Left renal cortex interstitium (tissue), 4 donors: ENCODE results near the gene MOCOS. TPM values are rescaled to one million over a fixed set of nuclear protein-coding genes. Genes with fewer than 3 reads are reported as not detected.
A peak's percentile ranks its signal among the peaks of the same experiment; 100 is the strongest.

ENCODE experiments used
- DNase-seq, 4 donors: peaks; one replicate each; pipeline ENCODE4 v3.0.0-alpha.2; 2013; ENCODE audit warnings: low read depth in 4 of 4, low spot score in 2 of 4, missing footprints in 1 of 4
- polyA plus RNA-seq, 4 donors: library from polyadenylated mRNA; unstranded; fragments of 120-200 nt; gene quantifications; one replicate each; pipeline ENCODE4 v1.2.1, GENCODE V29; 2013; ENCODE audit not compliant: insufficient read length in 4 of 4

The MOCOS gene
- polyA plus RNA-seq, 4 donors = 0.69 to 0.85 (median 0.75) TPM

- no peak for DNase-seq
Observed at GRCh38 chr18:36265015-36265414, 77.7 kb downstream of the MOCOS start.

GRCh38 chr18:36269157-36269556 lies 81.9 kb downstream of the MOCOS start:
- DNase-seq = no peak

DNA sequence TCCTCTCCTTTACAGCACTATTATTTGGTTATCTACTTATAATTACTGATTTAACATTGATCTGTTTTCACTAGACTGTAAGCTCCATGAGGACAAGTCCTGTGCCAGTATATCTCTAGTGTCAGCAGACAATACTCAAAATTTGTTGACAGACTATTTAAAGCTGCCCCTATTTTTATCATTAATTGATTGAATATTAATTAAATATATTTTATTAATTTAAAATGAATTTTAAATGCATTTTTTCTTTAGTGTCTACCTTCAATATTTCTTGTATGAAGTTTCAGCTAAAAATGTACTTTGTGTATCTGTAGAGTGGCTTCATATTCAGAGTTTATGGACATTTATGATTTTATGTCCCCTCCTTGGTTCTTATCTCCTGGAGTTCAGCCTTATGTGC lies 83.9 kb downstream of the MOCOS start:
- no peak for DNase-seq

- DNase-seq = no peak
Observed at GRCh38 chr18:36273347-36273746, 86.0 kb downstream of the MOCOS start.

- DNase-seq = no peak
Observed at GRCh38 chr18:36274083-36274715, 86.9 kb downstream of the MOCOS start.

DNA sequence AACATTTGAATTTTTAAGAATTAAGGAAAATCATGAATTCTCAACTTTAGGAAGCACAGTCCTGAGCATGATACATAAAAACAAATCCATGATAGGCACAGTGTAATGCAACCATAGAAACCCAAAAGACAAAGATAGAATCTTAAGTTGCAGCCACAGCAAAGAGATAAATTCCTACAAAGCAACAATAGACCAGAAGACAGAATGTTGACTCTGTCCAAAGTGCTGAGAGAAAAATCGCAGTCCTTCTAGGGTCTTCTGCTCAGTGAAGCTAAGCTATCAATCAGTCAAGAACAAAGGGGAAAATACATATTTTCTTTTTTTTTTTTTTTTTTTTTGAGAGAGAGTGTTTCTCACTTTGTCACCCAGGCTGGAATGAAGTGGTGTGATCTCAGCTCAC lies 88.3 kb downstream of the MOCOS start:
- no peak for DNase-seq

DNA sequence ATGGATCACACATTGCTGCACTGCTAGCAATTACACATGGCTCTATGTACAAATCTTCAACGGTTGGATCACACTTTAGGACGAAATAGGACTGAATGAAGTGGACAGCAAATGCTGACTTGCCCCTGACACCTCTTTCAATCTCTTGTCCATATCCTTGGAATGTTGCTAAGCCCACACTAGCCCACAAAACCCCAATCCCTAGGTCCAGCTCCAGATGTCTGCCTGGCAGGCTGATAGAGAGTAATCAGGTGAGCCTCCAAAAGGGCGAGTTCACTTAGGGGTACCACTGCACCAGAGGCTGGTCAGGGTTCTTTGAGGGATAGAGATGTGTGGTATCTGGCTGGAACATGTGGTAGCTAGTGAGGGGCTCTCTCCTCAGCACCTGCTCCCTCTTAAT lies 91.7 kb downstream of the MOCOS start:
- DNase-seq = no peak

DNA sequence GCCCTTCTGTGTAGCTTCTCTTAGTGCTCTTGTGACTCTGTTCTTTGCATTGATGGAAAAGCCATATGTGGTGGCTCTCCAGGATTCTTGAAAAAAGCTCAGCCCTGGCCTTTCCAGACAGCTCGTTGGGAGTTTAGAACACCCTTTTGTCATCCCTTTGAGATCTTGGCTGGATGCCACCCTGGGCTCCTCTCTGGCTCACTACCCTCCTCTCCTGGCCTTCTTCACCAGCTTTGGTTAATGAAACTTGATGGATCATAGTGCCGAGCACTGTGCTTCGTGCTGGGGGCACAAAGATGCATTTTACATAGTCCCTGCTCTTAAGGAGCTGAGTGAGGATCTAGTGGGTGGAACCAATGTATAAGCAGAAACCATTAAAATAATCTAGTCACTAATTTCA lies 94.6 kb downstream of the MOCOS start:
- DNase-seq = no peak

DNA sequence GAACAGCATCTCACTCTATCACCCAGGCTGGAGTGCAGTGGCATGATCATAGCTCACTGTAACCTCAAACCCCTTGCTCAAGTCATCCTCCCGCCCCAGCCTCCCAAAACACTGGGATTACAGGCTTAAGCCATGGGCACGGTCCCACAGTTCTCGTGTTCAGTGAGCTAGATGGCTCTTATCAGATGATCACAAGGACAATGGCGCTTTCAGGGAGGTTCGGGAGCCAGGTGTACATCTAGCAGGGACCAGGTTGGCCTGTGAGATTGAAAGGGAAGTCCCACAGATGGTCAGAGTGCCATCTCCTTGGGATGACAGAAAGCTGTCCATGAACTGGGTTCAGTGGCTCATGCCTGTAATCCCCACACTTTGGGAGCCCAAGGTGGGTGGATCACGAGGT lies 96.2 kb downstream of the MOCOS start:
- no peak for DNase-seq

GRCh38 chr18:36284268-36284667 lies 97.0 kb downstream of the MOCOS start:
- DNase-seq = no peak

DNA sequence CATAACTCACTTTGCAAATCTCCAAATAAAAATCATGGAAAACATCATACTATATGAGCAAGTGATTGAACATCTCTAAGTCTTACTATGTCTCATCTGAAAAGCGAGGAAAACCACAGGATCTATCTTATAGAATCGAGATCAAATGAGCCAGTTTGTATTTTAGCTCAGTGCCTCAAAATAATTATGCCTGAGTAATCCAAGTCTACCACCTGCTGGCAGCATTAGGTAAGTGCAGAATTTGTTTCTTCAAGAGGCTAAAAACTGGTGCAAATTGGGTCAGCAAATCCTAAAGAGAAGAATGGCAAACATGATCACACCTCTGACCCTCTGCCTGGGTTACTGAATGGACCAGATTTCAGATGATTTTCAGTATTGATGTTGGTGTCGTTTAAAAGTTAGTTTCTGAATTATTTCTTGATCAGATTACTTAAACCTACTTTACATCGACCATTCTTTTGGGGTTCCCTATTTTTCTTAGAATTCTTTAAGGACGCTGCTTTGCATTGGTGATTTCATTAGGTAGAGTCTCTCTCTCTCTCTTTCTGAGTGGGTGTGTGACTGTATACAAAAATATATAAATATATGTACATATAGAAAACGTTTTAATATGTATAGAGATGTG lies 97.5 kb downstream of the MOCOS start:
- DNase-seq = peak in 1 of 4 donors; percentile 52

GRCh38 chr18:36287653-36288052 lies 100.4 kb downstream of the MOCOS start:
- no peak for DNase-seq

GRCh38 chr18:36288689-36289088 lies 101.4 kb downstream of the MOCOS start:
- DNase-seq = no peak

DNA sequence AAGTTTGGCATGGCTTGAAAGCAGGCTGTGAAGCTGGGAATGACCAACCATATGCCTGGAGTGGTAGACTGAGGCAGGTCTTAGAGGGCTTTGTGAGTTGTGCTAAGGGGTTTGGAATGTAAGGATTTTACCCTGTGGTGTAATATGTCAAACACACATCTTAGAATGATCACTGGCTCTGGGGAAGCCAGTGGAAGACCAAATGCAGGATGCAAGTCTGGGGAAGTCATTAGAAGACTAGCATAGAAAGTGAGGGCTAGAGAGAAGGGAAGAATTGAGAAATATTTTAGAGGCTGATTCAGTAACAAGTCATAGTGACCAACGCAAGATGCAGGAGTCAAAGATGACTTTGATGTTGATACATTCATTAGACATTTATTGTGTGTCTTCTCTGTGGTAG lies 106.7 kb downstream of the MOCOS start:
- DNase-seq = no peak

DNA sequence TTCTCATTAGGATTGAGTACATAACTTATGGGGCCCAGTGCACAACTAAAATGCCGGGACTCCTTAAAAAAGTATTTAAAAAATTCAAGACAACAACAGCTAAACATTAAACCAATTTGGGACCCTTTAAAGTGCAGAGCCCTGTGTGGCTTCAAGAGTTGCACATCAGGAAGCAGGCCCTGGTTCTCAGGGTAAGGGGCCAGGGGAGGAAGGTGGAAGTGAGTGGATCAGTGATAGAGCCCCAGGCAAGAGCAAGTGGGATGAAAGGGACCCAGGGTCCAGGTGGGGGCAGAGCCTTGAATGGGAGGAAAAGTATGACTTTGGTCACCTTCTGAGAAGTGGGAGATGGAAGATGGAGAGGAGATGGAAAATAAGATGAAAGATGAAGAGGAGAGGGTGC lies 107.9 kb downstream of the MOCOS start:
- no peak for DNase-seq

GRCh38 chr18:36295880-36296301 lies 108.6 kb downstream of the MOCOS start:
- no peak for DNase-seq

- peak in 2 of 4 donors; percentile 52 to 70 for DNase-seq
Observed at GRCh38 chr18:36296650-36297416, 109.5 kb downstream of the MOCOS start.

DNA sequence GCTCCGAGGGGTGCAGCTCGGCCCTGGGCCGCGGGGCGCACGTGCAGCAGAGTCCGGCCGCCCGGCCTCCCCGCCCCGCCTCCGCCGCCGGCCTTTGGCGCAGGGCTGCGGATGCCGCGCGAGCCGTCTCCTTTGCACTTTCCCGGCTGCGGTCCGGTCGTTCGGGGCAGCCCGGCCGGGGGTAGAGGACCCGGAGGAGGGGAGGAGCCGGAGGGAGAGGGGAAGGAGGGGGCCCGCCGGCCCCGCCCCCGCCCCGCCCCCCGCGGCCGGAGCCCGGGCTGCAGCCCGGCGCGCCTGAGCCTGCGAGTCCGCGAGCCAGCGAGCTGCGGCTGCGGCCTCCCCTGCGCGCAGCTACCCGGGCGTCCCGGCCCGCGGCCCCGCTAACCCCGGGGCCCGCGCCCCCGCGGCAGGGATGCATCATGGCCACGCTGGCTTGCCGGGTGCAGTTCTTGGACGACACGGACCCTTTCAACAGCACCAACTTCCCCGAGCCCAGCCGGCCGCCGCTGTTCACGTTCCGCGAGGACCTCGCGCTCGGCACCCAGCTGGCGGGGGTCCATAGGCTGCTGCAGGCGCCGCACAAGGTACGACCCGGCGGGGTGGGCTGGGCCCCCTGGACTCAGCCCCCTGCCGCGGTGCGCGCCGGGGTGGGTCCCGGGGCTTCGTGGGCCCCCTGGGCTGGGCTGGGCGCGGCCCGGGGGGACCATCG lies 110.3 kb downstream of the MOCOS start, which contains the start of gene FHOD3:
Gene FHOD3, plus strand, starts transcription at position 297 of the 709 bp plus-strand sequence. Its CDS starts 123 bp downstream, at position 420.
- peak in 1 of 4 donors; percentile 31 for DNase-seq

GRCh38 chr18:36298126-36298741 lies 110.9 kb downstream of the MOCOS start:
- no peak for DNase-seq

GRCh38 chr18:36299015-36299414 lies 111.7 kb downstream of the MOCOS start:
- DNase-seq = no peak

GRCh38 chr18:36300211-36300610 lies 112.9 kb downstream of the MOCOS start:
- no peak for DNase-seq
